ENCODE data around the gene ZDHHC20.
A peak's percentile ranks its signal among the peaks of the same experiment; 100 is the strongest.

The ZDHHC20 gene

GRCh38 chr13:21342699-21343442 lies 116.2 kb downstream of the ZDHHC20 start:
- no peak overlapping the region for H3K4me3 ChIP-seq (ENCODE audit: low read length)
- TF ChIP-seq, protein P1, sequence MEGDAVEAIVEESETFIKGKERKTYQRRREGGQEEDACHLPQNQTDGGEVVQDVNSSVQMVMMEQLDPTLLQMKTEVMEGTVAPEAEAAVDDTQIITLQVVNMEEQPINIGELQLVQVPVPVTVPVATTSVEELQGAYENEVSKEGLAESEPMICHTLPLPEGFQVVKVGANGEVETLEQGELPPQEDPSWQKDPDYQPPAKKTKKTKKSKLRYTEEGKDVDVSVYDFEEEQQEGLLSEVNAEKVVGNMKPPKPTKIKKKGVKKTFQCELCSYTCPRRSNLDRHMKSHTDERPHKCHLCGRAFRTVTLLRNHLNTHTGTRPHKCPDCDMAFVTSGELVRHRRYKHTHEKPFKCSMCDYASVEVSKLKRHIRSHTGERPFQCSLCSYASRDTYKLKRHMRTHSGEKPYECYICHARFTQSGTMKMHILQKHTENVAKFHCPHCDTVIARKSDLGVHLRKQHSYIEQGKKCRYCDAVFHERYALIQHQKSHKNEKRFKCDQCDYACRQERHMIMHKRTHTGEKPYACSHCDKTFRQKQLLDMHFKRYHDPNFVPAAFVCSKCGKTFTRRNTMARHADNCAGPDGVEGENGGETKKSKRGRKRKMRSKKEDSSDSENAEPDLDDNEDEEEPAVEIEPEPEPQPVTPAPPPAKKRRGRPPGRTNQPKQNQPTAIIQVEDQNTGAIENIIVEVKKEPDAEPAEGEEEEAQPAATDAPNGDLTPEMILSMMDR (conservative IDR thresholded peaks at IDR 0.05; ENCODE audit: low read depth, low read length), result no peak
- DNase-seq (ENCODE audit: low read depth), result no peak

DNA sequence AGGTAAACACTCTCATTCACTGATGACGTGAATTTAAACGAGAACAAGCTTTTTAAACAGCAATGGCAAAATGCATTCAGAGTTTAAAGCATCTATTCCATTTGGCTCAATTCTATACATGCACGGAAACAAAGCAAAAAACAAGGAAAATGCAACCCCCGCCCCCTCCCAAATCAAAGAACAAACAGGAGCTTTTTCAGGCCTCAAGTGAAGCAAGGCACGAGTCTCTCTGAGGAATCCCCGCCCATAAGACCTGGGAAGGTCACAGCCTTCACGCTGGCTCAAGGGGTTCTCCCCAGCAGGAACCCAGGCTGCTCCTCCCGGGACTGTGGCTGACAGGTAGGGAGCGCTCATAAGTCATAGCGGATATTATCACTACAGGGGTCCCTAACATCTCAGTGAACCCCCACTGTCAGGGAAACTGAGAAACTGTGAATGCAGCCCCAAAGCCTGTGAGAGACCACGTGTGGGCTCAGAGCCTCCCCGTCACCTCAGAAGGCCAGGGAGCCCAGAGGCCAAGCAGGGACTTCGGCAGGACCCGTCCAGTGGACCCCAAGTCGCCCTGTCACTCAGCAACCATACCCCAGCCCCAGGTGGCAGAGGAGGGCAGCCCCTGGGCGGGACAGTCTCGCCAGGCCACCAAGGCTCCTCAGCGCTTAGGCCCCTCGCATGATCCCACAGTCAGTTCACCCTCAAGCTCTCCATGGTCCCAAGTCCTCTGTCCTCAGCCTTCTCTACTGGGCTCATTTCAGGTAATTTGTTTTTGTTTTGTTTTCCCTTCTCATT lies 117.3 kb downstream of the ZDHHC20 start:
- TF ChIP-seq, protein P1 (conservative IDR thresholded peaks at IDR 0.05; ENCODE audit: low read depth, low read length), result no peak
- no peak for DNase-seq (ENCODE audit: low read depth)
- no peak overlapping the region for H3K4me3 ChIP-seq (ENCODE audit: low read length)

DNA sequence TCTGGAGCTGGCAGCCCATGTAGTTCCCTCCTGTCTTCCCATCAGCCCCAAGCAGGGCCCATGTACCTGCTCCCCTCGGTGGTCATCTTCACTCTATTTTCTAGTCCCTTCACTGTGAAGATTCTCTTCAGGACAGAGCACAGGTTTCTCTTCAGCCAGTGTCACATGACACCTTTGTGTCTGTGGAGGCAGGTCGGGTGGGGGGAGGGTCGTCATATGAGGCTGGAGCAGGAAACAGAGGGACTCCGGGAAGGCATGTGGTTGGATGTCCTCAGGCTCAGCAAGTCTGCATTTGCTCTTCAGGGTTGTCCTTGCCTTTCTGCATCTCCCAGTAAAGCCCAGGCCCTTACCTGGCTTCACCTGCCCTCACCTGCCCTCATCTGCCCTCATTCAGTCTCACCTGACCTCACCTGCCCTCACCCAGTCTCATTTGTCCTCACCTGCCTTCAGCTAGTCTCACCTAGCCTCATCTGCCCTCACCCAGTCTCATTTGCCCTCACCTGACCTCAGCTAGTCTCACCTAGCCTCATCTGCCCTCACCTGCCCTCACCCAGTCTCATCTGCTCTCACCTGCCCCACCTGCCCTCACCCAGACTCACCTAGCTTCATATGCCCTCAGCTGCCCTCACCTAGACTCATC lies 120.3 kb downstream of the ZDHHC20 start:
- no peak for DNase-seq (ENCODE audit: low read depth)
- no peak overlapping the region for H3K4me3 ChIP-seq (ENCODE audit: low read length)
- TF ChIP-seq, protein P1 (conservative IDR thresholded peaks at IDR 0.05; ENCODE audit: low read depth, low read length), result no peak

DNA sequence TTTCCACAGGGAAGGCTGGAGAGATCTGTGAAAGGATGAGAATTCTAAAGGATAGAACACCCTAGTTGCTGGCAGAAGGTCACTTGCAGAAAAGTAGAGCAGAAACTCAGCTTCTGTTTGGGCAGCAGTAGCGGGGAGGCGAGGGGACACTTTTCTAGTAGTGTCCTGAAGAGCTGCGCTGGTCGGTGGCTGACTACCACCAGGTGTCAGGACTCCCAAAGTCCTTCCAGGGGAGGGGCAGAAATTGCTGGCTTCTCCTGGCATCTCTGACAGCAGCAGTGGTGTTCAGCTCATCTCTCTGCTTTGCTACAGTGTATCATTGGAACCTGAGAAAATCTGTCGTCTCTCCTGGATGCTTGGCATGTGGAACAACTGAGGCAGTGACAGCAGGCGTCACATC lies 120.9 kb downstream of the ZDHHC20 start:
- no peak overlapping the region for H3K4me3 ChIP-seq (ENCODE audit: low read length)
- no peak for DNase-seq (ENCODE audit: low read depth)
- TF ChIP-seq, protein P1 (conservative IDR thresholded peaks at IDR 0.05; ENCODE audit: low read depth, low read length), result peak; percentile 13

DNA sequence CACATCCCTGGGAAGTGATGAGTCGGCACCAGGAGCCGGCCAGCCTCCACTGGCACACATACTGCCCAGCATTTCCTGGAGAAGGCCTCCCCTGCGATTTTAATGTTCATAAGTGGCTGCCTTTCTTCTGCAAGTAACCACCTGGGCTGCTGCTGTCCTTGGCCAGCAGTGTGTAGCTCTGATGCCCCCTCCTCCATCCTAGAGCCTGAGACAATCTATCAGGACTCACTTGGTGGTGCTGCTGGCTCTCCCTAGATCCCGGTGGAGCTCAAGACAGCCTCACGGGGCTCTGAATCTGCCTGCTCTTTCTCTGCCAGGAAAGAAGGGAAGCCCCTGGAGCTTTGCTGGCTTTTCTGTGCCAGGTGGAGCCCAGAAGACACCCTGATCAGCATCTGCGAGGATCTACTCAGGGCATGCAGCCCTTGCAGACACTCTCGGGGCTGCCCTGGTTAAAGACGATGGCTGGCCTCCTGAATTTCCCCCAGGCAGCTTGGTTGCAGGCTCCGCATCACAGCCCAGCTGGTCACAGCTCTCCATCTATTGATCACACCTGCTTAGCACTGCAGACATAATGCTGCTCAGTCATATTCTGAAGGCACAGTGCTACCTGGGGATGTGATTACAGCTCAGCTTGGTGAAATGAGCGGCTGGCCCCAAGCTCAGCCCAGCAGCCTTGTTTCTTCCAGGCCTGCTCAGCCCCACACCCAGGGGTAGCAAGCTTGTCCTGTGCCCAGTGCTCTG lies 122.3 kb downstream of the ZDHHC20 start:
- H3K4me3 ChIP-seq (ENCODE audit: low read length), result no peak overlapping the region
- DNase-seq (ENCODE audit: low read depth), result no peak

GRCh38 chr13:21333186-21333585 lies 125.9 kb downstream of the ZDHHC20 start:
- no peak for DNase-seq (ENCODE audit: low read depth)
- H3K4me3 ChIP-seq (ENCODE audit: low read length), result no peak overlapping the region
- TF ChIP-seq, protein P1 (conservative IDR thresholded peaks at IDR 0.05; ENCODE audit: low read depth, low read length), result no peak

More for the DNA sequence above, 122.3 kb downstream of the ZDHHC20 start:
- TF ChIP-seq, protein P1 (conservative IDR thresholded peaks at IDR 0.05; ENCODE audit: low read depth, low read length), result no peak

All from retinal pigment epithelial cell (primary cell).